DOHH2 (cell line): ENCODE data around the gene NLRP4.

Source experiments
- H3F3A ChIP-seq: fragments of 200-600 bp; sonication (generic), shearing (Covaris generic); 2 replicates; pipeline ENCODE4 v1.6.0; 2016; ENCODE audit warnings: antibody characterized with exemption, mild to moderate bottlenecking; ENCODE audit not compliant: control insufficient read depth, insufficient read depth
- H3K27ac ChIP-seq: fragments of 200-600 bp; sonication (generic); 2 replicates; pipeline ENCODE4 v1.5.1; 2014; ENCODE audit warnings: low read depth, mild to moderate bottlenecking, low read length, moderate library complexity
- H3K27me3 ChIP-seq: fragments of 200-600 bp; sonication (generic); 2 replicates; pipeline ENCODE4 v1.6.1; 2014; ENCODE audit warnings: mild to moderate bottlenecking, low read length, mixed read lengths; ENCODE audit not compliant: control insufficient read depth
- H3K36me3 ChIP-seq: fragments of 200-600 bp; sonication (generic); 2 replicates; pipeline ENCODE4 v1.6.1; 2014; ENCODE audit warnings: mild to moderate bottlenecking, low read length, moderate library complexity, mixed read lengths; ENCODE audit not compliant: control insufficient read depth
- H3K4me1 ChIP-seq: fragments of 200-600 bp; sonication (generic); 2 replicates; pipeline ENCODE4 v1.6.1; 2014; ENCODE audit warnings: mild to moderate bottlenecking, low read length, mixed read lengths; ENCODE audit not compliant: control insufficient read depth
- H3K4me2 ChIP-seq: fragments of 200-600 bp; sonication (generic); 2 replicates; pipeline ENCODE4 v1.6.0; 2014; ENCODE audit warnings: mild to moderate bottlenecking, low read length, moderate library complexity
- H3K4me3 ChIP-seq: fragments of 200-600 bp; sonication (generic); 2 replicates; pipeline ENCODE4 v1.5.1; 2014; ENCODE audit warnings: mild to moderate bottlenecking, low read length, mixed read lengths
- H3K79me2 ChIP-seq: fragments of 200-600 bp; sonication (generic); 2 replicates; pipeline ENCODE4 v1.6.1; 2014; ENCODE audit warnings: mild to moderate bottlenecking, low read length, mixed read lengths; ENCODE audit not compliant: control insufficient read depth
- H3K9me2 ChIP-seq: fragments of 200-600 bp; sonication (generic); replicated peaks from 2 replicates; pipeline ENCODE4 v1.6.1; 2014; ENCODE audit warnings: mild to moderate bottlenecking, low read length, mixed read lengths; ENCODE audit not compliant: control insufficient read depth
- H3K9me3 ChIP-seq: fragments of 200-600 bp; sonication (generic); 2 replicates; pipeline ENCODE4 v1.6.1; 2014; ENCODE audit warnings: antibody characterized with exemption, low read length, mixed read lengths; ENCODE audit not compliant: control insufficient read depth, insufficient read depth
- H4K20me1 ChIP-seq: fragments of 200-600 bp; sonication (generic); 2 replicates; pipeline ENCODE4 v1.6.0; 2014; ENCODE audit warnings: low read depth, mild to moderate bottlenecking, antibody characterized with exemption, low read length, moderate library complexity; ENCODE audit not compliant: control insufficient read depth, insufficient read depth
- CTCF ChIP-seq: fragments of 200-600 bp; sonication (generic); IDR thresholded peaks from one replicate; pipeline ENCODE4 v1.5.1; 2014; ENCODE audit warnings: antibody characterized with exemption, mild to moderate bottlenecking, low read depth, low read length; ENCODE audit not compliant: poor library complexity, severe bottlenecking
- EZH2phosphoT487 ChIP-seq: fragments of 200-600 bp; sonication (generic); IDR thresholded peaks from 2 replicates; pipeline ENCODE4 v1.6.1; 2017; ENCODE audit warnings: borderline replicate concordance, mild to moderate bottlenecking, antibody characterized with exemption, low read length, moderate library complexity, mixed read lengths

NLRP4 gene

GRCh38 chr19:55813906-55814305 lies 22.4 kb upstream of the NLRP4 start:
- no peaks in the 10 kb centered on the region for H4K20me1 ChIP-seq
- no peaks in the 10 kb centered on the region for H3K9me2 ChIP-seq
- no peaks in the 10 kb centered on the region for H3K9me3 ChIP-seq
- peaks cover 7% of the 10 kb centered on the region; the same call in 1 of the 2 replicates for H3K36me3 ChIP-seq
- H3F3A ChIP-seq = peaks cover 3% of the 10 kb centered on the region; the same call in 1 of the 2 replicates
- H3K27ac ChIP-seq = no peak overlapping the region
- H3K4me3 ChIP-seq = no peak overlapping the region
- H3K79me2 ChIP-seq = no peaks in the 10 kb centered on the region
- H3K27me3 ChIP-seq = peaks cover 7% of the 10 kb centered on the region
- H3K4me2 ChIP-seq = no peak overlapping the region
- TF ChIP-seq EZH2phosphoT487 (no peak), CTCF (no peak)
- peaks cover 18% of the 10 kb centered on the region for H3K4me1 ChIP-seq

GRCh38 chr19:55820037-55820436 lies 16.3 kb upstream of the NLRP4 start:
- Histone ChIP-seq H3F3A (peaks cover 3% of the 10 kb centered on the region; the same call in 1 of the 2 replicates), H3K36me3 (peaks cover 13% of the 10 kb centered on the region), H3K27me3 (peaks cover 22% of the 10 kb centered on the region), H3K27ac (no peak overlapping the region), H3K4me3 (peak overlapping the region; percentile 29; the same call in 1 of the 2 replicates), H3K4me2 (peak overlapping the region; percentile 48), H3K9me3 (no peaks in the 10 kb centered on the region), H4K20me1 (no peaks in the 10 kb centered on the region), H3K9me2 (no peaks in the 10 kb centered on the region), H3K79me2 (no peaks in the 10 kb centered on the region), H3K4me1 (peaks cover 33% of the 10 kb centered on the region)
- no peak for TF ChIP-seq CTCF
- TF ChIP-seq EZH2phosphoT487 = no peak

GRCh38 chr19:55830656-55831055 lies 5.7 kb upstream of the NLRP4 start:
- Histone ChIP-seq H3K27me3 (peaks cover 19% of the 10 kb centered on the region), H3K4me3 (no peak overlapping the region), H3K36me3 (no peaks in the 10 kb centered on the region), H3F3A (no peaks in the 10 kb centered on the region), H3K9me2 (no peaks in the 10 kb centered on the region), H3K4me1 (peaks cover 11% of the 10 kb centered on the region), H3K4me2 (peak overlapping the region; percentile 12; the same call in 1 of the 2 replicates), H3K9me3 (no peaks in the 10 kb centered on the region), H3K79me2 (no peaks in the 10 kb centered on the region), H4K20me1 (no peaks in the 10 kb centered on the region), H3K27ac (0 out of 2 replicates have a peak overlapping the region, but pooled peaks have one; percentile 18)
- no peak for TF ChIP-seq EZH2phosphoT487
- no peak for TF ChIP-seq CTCF
